CMK (cell line): ENCODE measurements around the gene CBLN3.
"Not testable (repeated sequence)": the region's sequence is repeated elsewhere in the genome, so short reads cannot be mapped to it uniquely, and the experiment has no call there.

Experiments
- DNase-seq: peaks from one replicate; pipeline ENCODE4 v3.0.0-alpha.2; 2010; ENCODE audit warnings: low read depth

The CBLN3 gene

GRCh38 chr14:24429395-24430142, at the start of gene CBLN3, which contains the start of gene KHNYN:
Gene CBLN3 (minus strand): TSS chr14:24429668. CDS start chr14:24429054, 614 bp downstream.
Gene KHNYN (plus strand): TSS chr14:24429954. CDS start chr14:24430731, 777 bp downstream.
- peak; percentile 71 for DNase-seq

- no peak for DNase-seq
Measured at GRCh38 chr14:24475261-24475660, 45.8 kb upstream of the CBLN3 start.

GRCh38 chr14:24473211-24473610, 43.7 kb upstream of the CBLN3 start:
- no peak for DNase-seq

GRCh38 chr14:24470450-24470849, 41.0 kb upstream of the CBLN3 start:
- not testable (repeated sequence) for DNase-seq

- DNase-seq = no peak
Measured at GRCh38 chr14:24465805-24466204, 36.3 kb upstream of the CBLN3 start.

- no peak for DNase-seq
Measured at GRCh38 chr14:24465368-24465767, 35.9 kb upstream of the CBLN3 start.

GRCh38 chr14:24463884-24464785, 34.7 kb upstream of the CBLN3 start:
- no peak for DNase-seq

- DNase-seq = no peak
Measured at GRCh38 chr14:24463017-24463883, 33.8 kb upstream of the CBLN3 start.

GRCh38 chr14:24461336-24461735, 31.9 kb upstream of the CBLN3 start:
- no peak for DNase-seq

- no peak for DNase-seq
Measured at GRCh38 chr14:24459331-24459730, 29.9 kb upstream of the CBLN3 start.

- DNase-seq = no peak
Measured at GRCh38 chr14:24458736-24459135, 29.3 kb upstream of the CBLN3 start.

GRCh38 chr14:24456980-24457379, 27.5 kb upstream of the CBLN3 start:
- DNase-seq = no peak

GRCh38 chr14:24450828-24451227, 21.4 kb upstream of the CBLN3 start:
- not testable (repeated sequence) for DNase-seq

- no peak for DNase-seq
Measured at GRCh38 chr14:24443053-24443665, 13.7 kb upstream of the CBLN3 start.

- peak; percentile 94 for DNase-seq
Measured at GRCh38 chr14:24442240-24443052, 13.0 kb upstream of the CBLN3 start, which contains the start of gene SDR39U1. Gene SDR39U1 (minus strand): TSS chr14:24442776. CDS start chr14:24442769, 7 bp downstream.

- no peak for DNase-seq
Measured at GRCh38 chr14:24441904-24442239, 12.4 kb upstream of the CBLN3 start.

- no peak for DNase-seq
Measured at GRCh38 chr14:24441485-24441884, 12.0 kb upstream of the CBLN3 start.

GRCh38 chr14:24440606-24441399, 11.3 kb upstream of the CBLN3 start:
- no peak for DNase-seq

- no peak for DNase-seq
Measured at GRCh38 chr14:24439830-24440605, 10.6 kb upstream of the CBLN3 start.
